Measurements from ENCODE around the gene OAS3. TPM values are rescaled to one million over a fixed set of nuclear protein-coding genes. Genes with fewer than 3 reads are reported as not detected.

The OAS3 gene
- total and polyA plus RNA-seq, 2 experiments from 2014 or later: 0.22 to 0.35 TPM

GRCh38 chr12:112964915-112965314 lies 26.6 kb downstream of the OAS3 start:
- H3K9me2 ChIP-seq (ENCODE audit: insufficient read depth): no peaks in the 10 kb centered on the region
- H3K9ac ChIP-seq: no peak overlapping the region
- no peak for TF ChIP-seq EZH2 (IDR thresholded peaks at IDR 0.05; ENCODE audit: insufficient read depth, poor library complexity, severe bottlenecking)
- TF ChIP-seq EZH2phosphoT487 (IDR thresholded peaks at IDR 0.05; ENCODE audit: insufficient read depth, low read depth): no peak
- H4K20me1 ChIP-seq (ENCODE audit: insufficient read depth): no peaks in the 10 kb centered on the region
- H3K36me3 ChIP-seq (ENCODE audit: low read depth): no peaks in the 10 kb centered on the region
- no peaks in the 10 kb centered on the region for H3K27me3 ChIP-seq (replicated peaks; ENCODE audit: insufficient read depth)
- H2AFZ ChIP-seq: no peak overlapping the region
- in situ Hi-C loops (cut with MboI): no loop called here
- no peaks in the 10 kb centered on the region for H3F3A ChIP-seq (ENCODE audit: insufficient read depth)
- no peak overlapping the region for H3K4me3 ChIP-seq
- DNase-seq: no peak
- 64 to 67% methylated on average over 4 of the region's 4 CpGs for WGBS, 2 experiments (ENCODE audit: low coverage in 1 of 2, low lambda C conversion rate in 2 of 2, missing lambda C conversion rate in 2 of 2)
- no peaks in the 10 kb centered on the region for H3K79me2 ChIP-seq (ENCODE audit: insufficient read depth)
- H3K4me1 ChIP-seq (ENCODE audit: insufficient read depth): no peaks in the 10 kb centered on the region
- no peaks in the 10 kb centered on the region for H3K9me3 ChIP-seq (ENCODE audit: low read depth)
- no peak overlapping the region for H3K27ac ChIP-seq
- no peak overlapping the region for H3K4me2 ChIP-seq (ENCODE audit: unreplicated experiment)

DNA sequence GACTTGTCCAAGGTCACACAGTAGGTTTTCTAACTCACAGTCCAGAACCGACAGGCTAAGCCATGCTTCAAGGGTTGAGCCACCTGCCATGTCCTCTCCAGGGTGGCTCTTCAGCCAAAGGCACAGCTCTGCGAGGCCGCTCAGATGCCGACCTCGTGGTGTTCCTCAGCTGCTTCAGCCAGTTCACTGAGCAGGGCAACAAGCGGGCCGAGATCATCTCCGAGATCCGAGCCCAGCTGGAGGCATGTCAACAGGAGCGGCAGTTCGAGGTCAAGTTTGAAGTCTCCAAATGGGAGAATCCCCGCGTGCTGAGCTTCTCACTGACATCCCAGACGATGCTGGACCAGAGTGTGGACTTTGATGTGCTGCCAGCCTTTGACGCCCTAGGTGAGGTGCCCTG lies 27.4 kb downstream of the OAS3 start:
- Histone ChIP-seq H3K9me3 (ENCODE audit: low read depth) (no peaks in the 10 kb centered on the region), H3K4me1 (ENCODE audit: insufficient read depth) (no peaks in the 10 kb centered on the region), H2AFZ (no peak overlapping the region), H3K4me2 (ENCODE audit: unreplicated experiment) (no peak overlapping the region), H3K9ac (no peak overlapping the region), H3K9me2 (ENCODE audit: insufficient read depth) (no peaks in the 10 kb centered on the region), H3K27me3 (replicated peaks; ENCODE audit: insufficient read depth) (no peaks in the 10 kb centered on the region), H3K36me3 (ENCODE audit: low read depth) (no peaks in the 10 kb centered on the region), H3F3A (ENCODE audit: insufficient read depth) (no peaks in the 10 kb centered on the region), H3K27ac (no peak overlapping the region), H4K20me1 (ENCODE audit: insufficient read depth) (no peaks in the 10 kb centered on the region), H3K4me3 (no peak overlapping the region), H3K79me2 (ENCODE audit: insufficient read depth) (no peaks in the 10 kb centered on the region)
- whole genome bisulfite sequencing, 2 experiments (ENCODE audit: low coverage in 1 of 2, low lambda C conversion rate in 2 of 2, missing lambda C conversion rate in 2 of 2): 85 to 92% methylated on average over 15 of the region's 15 CpGs
- in situ Hi-C loops (cut with MboI): no loop called here
- no peak for DNase-seq
- TF ChIP-seq EZH2 (IDR thresholded peaks at IDR 0.05; ENCODE audit: insufficient read depth, poor library complexity, severe bottlenecking) (no peak), EZH2phosphoT487 (IDR thresholded peaks at IDR 0.05; ENCODE audit: insufficient read depth, low read depth) (no peak)

- Histone ChIP-seq H3K9ac (no peak overlapping the region), H3K9me2 (ENCODE audit: insufficient read depth) (no peaks in the 10 kb centered on the region), H3F3A (ENCODE audit: insufficient read depth) (no peaks in the 10 kb centered on the region), H3K27ac (no peak overlapping the region), H3K4me2 (ENCODE audit: unreplicated experiment) (no peak overlapping the region), H3K9me3 (ENCODE audit: low read depth) (no peaks in the 10 kb centered on the region), H3K79me2 (ENCODE audit: insufficient read depth) (no peaks in the 10 kb centered on the region), H3K4me3 (no peak overlapping the region), H2AFZ (no peak overlapping the region), H4K20me1 (ENCODE audit: insufficient read depth) (no peaks in the 10 kb centered on the region), H3K4me1 (ENCODE audit: insufficient read depth) (no peaks in the 10 kb centered on the region), H3K36me3 (ENCODE audit: low read depth) (no peaks in the 10 kb centered on the region), H3K27me3 (replicated peaks; ENCODE audit: insufficient read depth) (no peaks in the 10 kb centered on the region)
- TF ChIP-seq EZH2 (IDR thresholded peaks at IDR 0.05; ENCODE audit: insufficient read depth, poor library complexity, severe bottlenecking) (no peak), EZH2phosphoT487 (IDR thresholded peaks at IDR 0.05; ENCODE audit: insufficient read depth, low read depth) (no peak)
- DNase-seq: no peak
- 75 to 80% methylated on average over 9 of the region's 9 CpGs for WGBS, 2 experiments (ENCODE audit: low coverage in 1 of 2, low lambda C conversion rate in 2 of 2, missing lambda C conversion rate in 2 of 2)
- in situ Hi-C loops (cut with MboI): no loop called here
Measured at GRCh38 chr12:112967306-112967705, 29.0 kb downstream of the OAS3 start.

- 85 to 86% methylated on average over 7 of the region's 7 CpGs for WGBS, 2 experiments (ENCODE audit: low coverage in 1 of 2, low lambda C conversion rate in 2 of 2, missing lambda C conversion rate in 2 of 2)
Measured at GRCh38 chr12:112967858-112968257, 29.6 kb downstream of the OAS3 start.

More at GRCh38 chr12:112967858-112968257, 29.6 kb downstream of the OAS3 start:
- Histone ChIP-seq H3K36me3 (ENCODE audit: low read depth) (no peaks in the 10 kb centered on the region), H3K4me2 (ENCODE audit: unreplicated experiment) (no peak overlapping the region), H3K27me3 (replicated peaks; ENCODE audit: insufficient read depth) (no peaks in the 10 kb centered on the region), H3K9me3 (ENCODE audit: low read depth) (no peaks in the 10 kb centered on the region), H3K4me1 (ENCODE audit: insufficient read depth) (no peaks in the 10 kb centered on the region), H2AFZ (no peak overlapping the region), H3K9me2 (ENCODE audit: insufficient read depth) (no peaks in the 10 kb centered on the region), H3K9ac (no peak overlapping the region), H3K79me2 (ENCODE audit: insufficient read depth) (no peaks in the 10 kb centered on the region), H3K27ac (no peak overlapping the region), H3K4me3 (no peak overlapping the region), H3F3A (ENCODE audit: insufficient read depth) (no peaks in the 10 kb centered on the region), H4K20me1 (ENCODE audit: insufficient read depth) (no peaks in the 10 kb centered on the region)
- no peak for TF ChIP-seq EZH2phosphoT487 (IDR thresholded peaks at IDR 0.05; ENCODE audit: insufficient read depth, low read depth)
- TF ChIP-seq EZH2 (IDR thresholded peaks at IDR 0.05; ENCODE audit: insufficient read depth, poor library complexity, severe bottlenecking): no peak
- in situ Hi-C loops (cut with MboI): no loop called here
- DNase-seq: no peak

Measured in GM23248 (cell line).